Sigmoid colon (tissue), 7 donors: Measurements from ENCODE around the gene PDHA1. TPM values are rescaled to one million over a fixed set of nuclear protein-coding genes. Genes with fewer than 3 reads are reported as not detected.

Experiments used
- DNase-seq: peaks from one replicate; pipeline ENCODE4 v3.0.0-alpha.2; 2019
- H3K27ac ChIP-seq, 4 donors: fragments of 200-600 bp; sonication (generic); one replicate each; pipeline ENCODE4 v1.5.1; 2016 to 2019; ENCODE audit warnings: mild to moderate bottlenecking in 1 of 4
- H3K27me3 ChIP-seq, 3 donors: fragments of 200-600 bp; sonication (generic); one replicate each; pipeline ENCODE4 v1.5.1; 2019; ENCODE audit warnings: mild to moderate bottlenecking in 1 of 3
- H3K36me3 ChIP-seq, 4 donors: fragments of 200-600 bp; sonication (generic); one replicate each; pipeline ENCODE4 v1.5.1; 2016 to 2019
- H3K4me1 ChIP-seq, 4 donors: fragments of 200-600 bp; sonication (generic); one replicate each; pipeline ENCODE4 v1.5.1; 2017 to 2019
- H3K4me3 ChIP-seq, 4 donors: fragments of 200-600 bp; sonication (generic); one replicate each; pipeline ENCODE4 v1.5.1; 2017 to 2019; ENCODE audit warnings: mild to moderate bottlenecking in 2 of 4, moderate library complexity in 1 of 4
- H3K9me3 ChIP-seq, 4 donors: fragments of 200-600 bp in 3 of 4; sonication (generic) in 3 of 4; one replicate each; pipeline versions ENCODE4 v1.5.1 to v1.6.1; 2013 to 2019
- CTCF ChIP-seq, 4 experiments: fragments of 450-650 bp in 3 of 4; fragments of 200-600 bp in 1 of 4; IDR thresholded peaks; one replicate each; pipeline ENCODE4 v1.5.1; 2016 to 2019; ENCODE audit warnings: antibody characterized with exemption in 4 of 4, mild to moderate bottlenecking in 3 of 4, moderate library complexity in 2 of 4
- EP300 ChIP-seq, 4 donors: sonication (generic); formaldehyde crosslinking; IDR thresholded peaks; one replicate each; pipeline ENCODE4 v1.6.1; 2017; ENCODE audit warnings: antibody characterized with exemption in 4 of 4
- POLR2A ChIP-seq, 2 donors: fragments of 450-650 bp; IDR thresholded peaks; one replicate each; pipeline ENCODE4 v1.6.1; 2016; ENCODE audit warnings: antibody characterized with exemption in 2 of 2, mild to moderate bottlenecking in 2 of 2, moderate library complexity in 2 of 2
- POLR2AphosphoS5 ChIP-seq, 4 donors: sonication (generic); formaldehyde crosslinking; IDR thresholded peaks; one replicate each; pipeline ENCODE4 v1.6.1; 2017; ENCODE audit warnings: antibody characterized with exemption in 4 of 4
- WGBS, 2 donors: extraction: QIAGEN DNeasy Blood & Tissue Kit; methylation state at CpG; one replicate each; pipeline ENCODE4 v1.1.7; 2013; 5-methylcytosine and 5-hydroxymethylcytosine counted together
- intact Hi-C: fragments of 100-400 bp; cut with DNase I; formaldehyde crosslinking; loops from one replicate; pipeline ENCODE4 v1.15.1; 2023
- polyA plus RNA-seq, 3 donors: library from polyadenylated mRNA; stranded (reverse); fragments of 200-250 nt; gene quantifications; one replicate each; pipeline ENCODE4 v1.2.3, GENCODE V29; 2013
- total RNA-seq, 4 donors: library from RNA; depleted of rRNA; stranded (reverse); fragments of >200 nt; gene quantifications; one replicate each; pipeline ENCODE4 v1.1.0, GENCODE V29; 2016
- donor health status: healthy with polysubstance abuse.
- donor health status: Bipolar disorder and iron deficiency.
- donor health status: healthy.

PDHA1 gene
- total and polyA plus RNA-seq, 7 donors = 51.7 to 222 (median 71.3) TPM

GRCh38 chrX:19372170-19372546, 28.4 kb downstream of the PDHA1 start:
- TF ChIP-seq POLR2A (IDR thresholded peaks at IDR 0.05) = no peak
- TF ChIP-seq CTCF (IDR thresholded peaks at IDR 0.05) = peak; percentile 32 to 58 (median 36)
- no peak for TF ChIP-seq EP300 (IDR thresholded peaks at IDR 0.05)
- no peak for TF ChIP-seq POLR2AphosphoS5 (IDR thresholded peaks at IDR 0.05)
- Histone ChIP-seq H3K27me3 (peaks cover 0 to 3% (median 0%) of the 10 kb centered on the region in 3 donors), H3K36me3 (no peaks in the 10 kb centered on the region), H3K27ac (no peak overlapping the region), H3K4me1 (peaks cover 0 to 10% (median 4%) of the 10 kb centered on the region in 4 donors), H3K9me3 (no peaks in the 10 kb centered on the region), H3K4me3 (peak overlapping the region; percentile 14 to 47 (median 40))
- 0 to 1% methylated on average over 9 of the region's 9 CpGs for WGBS, 2 donors
- intact Hi-C loops = loop anchor here (5.0 to 10.0 kb wide), 2 partner anchors 143 to 515 kb away; partner anchors contain the start of genes MAP3K15 and SH3KBP1
- peak; percentile 72 for DNase-seq

- H3K27ac ChIP-seq = no peak overlapping the region
- DNase-seq = peak; percentile 65
- H3K27me3 ChIP-seq = peaks cover 0 to 3% (median 0%) of the 10 kb centered on the region in 3 donors
- intact Hi-C loops = loop anchor here (5.0 to 10.0 kb wide), 2 partner anchors 142 to 515 kb away; partner anchors contain the start of genes MAP3K15 and SH3KBP1
- no peaks in the 10 kb centered on the region for H3K36me3 ChIP-seq
- H3K4me3 ChIP-seq = peak overlapping the region; percentile 14 to 47 (median 40)
- H3K4me1 ChIP-seq = peaks cover 0 to 10% (median 4%) of the 10 kb centered on the region in 4 donors
- H3K9me3 ChIP-seq = no peaks in the 10 kb centered on the region
- TF ChIP-seq POLR2AphosphoS5 (IDR thresholded peaks at IDR 0.05) = no peak
- TF ChIP-seq POLR2A (IDR thresholded peaks at IDR 0.05) = no peak
- no peak for TF ChIP-seq EP300 (IDR thresholded peaks at IDR 0.05)
- no peak for TF ChIP-seq CTCF (IDR thresholded peaks at IDR 0.05)
- WGBS, 2 donors = 0 to 1% methylated on average over 20 of the region's 20 CpGs
Observed at GRCh38 chrX:19372547-19373331, 29.0 kb downstream of the PDHA1 start.

DNA sequence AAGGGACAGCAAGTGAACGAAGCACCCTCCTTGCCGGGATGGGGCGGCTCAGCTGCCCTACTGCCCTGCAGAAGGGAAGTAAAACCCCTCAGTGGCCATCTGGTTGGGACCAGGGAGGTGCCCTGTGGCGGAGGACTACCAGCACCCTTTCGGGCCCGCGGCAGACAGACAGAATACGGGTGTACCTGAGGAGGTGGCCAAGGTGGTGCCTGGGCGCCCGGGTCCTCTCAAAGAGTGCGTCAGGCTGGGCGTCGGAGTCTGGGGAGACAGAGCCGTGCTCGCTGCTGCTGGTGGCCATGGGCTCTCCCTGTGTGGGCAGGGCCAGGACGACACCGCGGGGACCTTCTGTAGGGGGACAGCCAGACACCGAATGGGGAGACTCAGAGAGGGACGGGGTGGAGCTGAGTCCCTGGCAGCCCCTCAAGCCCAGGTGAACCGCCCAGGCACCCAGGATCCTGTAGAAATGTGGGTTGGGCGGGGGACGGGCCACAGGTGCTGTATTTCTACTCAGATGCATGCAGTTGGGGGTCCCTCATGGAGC, 29.7 kb downstream of the PDHA1 start:
- no peak for TF ChIP-seq POLR2AphosphoS5 (IDR thresholded peaks at IDR 0.05)
- no peak for TF ChIP-seq EP300 (IDR thresholded peaks at IDR 0.05)
- no peak for TF ChIP-seq CTCF (IDR thresholded peaks at IDR 0.05)
- no peak for TF ChIP-seq POLR2A (IDR thresholded peaks at IDR 0.05)
- DNase-seq = peak; percentile 56

GRCh38 chrX:19375546-19375945, 31.8 kb downstream of the PDHA1 start:
- Histone ChIP-seq H3K27ac (no peak overlapping the region), H3K4me3 (no peak overlapping the region), H3K27me3 (peaks cover 0 to 3% (median 0%) of the 10 kb centered on the region in 3 donors), H3K4me1 (peaks cover 0 to 10% (median 4%) of the 10 kb centered on the region in 4 donors), H3K9me3 (no peaks in the 10 kb centered on the region), H3K36me3 (no peaks in the 10 kb centered on the region)
- TF ChIP-seq POLR2A (IDR thresholded peaks at IDR 0.05) (no peak), POLR2AphosphoS5 (IDR thresholded peaks at IDR 0.05) (no peak), CTCF (IDR thresholded peaks at IDR 0.05) (no peak), EP300 (IDR thresholded peaks at IDR 0.05) (no peak)
- intact Hi-C loops = loop anchor here (10.0 kb wide), 1 partner anchor 139 kb away; the partner anchor contains the start of gene MAP3K15
- 90 to 92% methylated on average over 8 of the region's 8 CpGs for WGBS, 2 donors
- DNase-seq = no peak

More for the DNA sequence above, 29.7 kb downstream of the PDHA1 start:
- no peaks in the 10 kb centered on the region for H3K36me3 ChIP-seq
- H3K4me1 ChIP-seq = peaks cover 0 to 10% (median 4%) of the 10 kb centered on the region in 4 donors
- intact Hi-C loops = loop anchor here (5.0 to 10.0 kb wide), 2 partner anchors 141 to 514 kb away; partner anchors contain the start of genes MAP3K15 and SH3KBP1
- WGBS, 2 donors = 30 to 35% methylated on average over 23 of the region's 23 CpGs
- peaks cover 0 to 3% (median 0%) of the 10 kb centered on the region in 3 donors for H3K27me3 ChIP-seq
- no peaks in the 10 kb centered on the region for H3K9me3 ChIP-seq
- H3K4me3 ChIP-seq = peak overlapping the region in 2 of 4 donors; percentile 45 to 47
- no peak overlapping the region for H3K27ac ChIP-seq
